Measurements from ENCODE around the gene ZRANB3. TPM values are rescaled to one million over a fixed set of nuclear protein-coding genes. Genes with fewer than 3 reads are reported as not detected.
"Not testable (repeated sequence)": the region's sequence is repeated elsewhere in the genome, so short reads cannot be mapped to it uniquely, and the experiment has no call there.

The ZRANB3 gene
- total RNA-seq, 2 donors from 2014 or later = 15.5 to 17.9 TPM

- DNase-seq (no peak), ATAC-seq (replicated peaks in 1 of 2) (peak in 1 of 2 donors; percentile 23)
- H3K4me1 Mint-ChIP-seq (ENCODE audit: low read depth) = peaks cover 39% of the 10 kb centered on the region
- no peak overlapping the region for H3K4me3 Mint-ChIP-seq
- H3K27ac Mint-ChIP-seq = no peak overlapping the region
- no peaks in the 10 kb centered on the region for H3K27me3 Mint-ChIP-seq (ENCODE audit: low read depth)
- no peaks in the 10 kb centered on the region for H3K9me3 Mint-ChIP-seq
- peaks cover 4 to 38% of the 10 kb centered on the region in 2 donors for H3K36me3 Mint-ChIP-seq (ENCODE audit: insufficient read depth in 2 of 2)
Measured at GRCh38 chr2:135152361-135152760, 378.7 kb downstream of the ZRANB3 start.

- peaks cover 39% of the 10 kb centered on the region for H3K4me1 Mint-ChIP-seq (ENCODE audit: low read depth)
- ATAC-seq (replicated peaks in 1 of 2) (no peak), DNase-seq (no peak)
- H3K27ac Mint-ChIP-seq = no peak overlapping the region
- no peaks in the 10 kb centered on the region for H3K9me3 Mint-ChIP-seq
- peaks cover 4 to 34% of the 10 kb centered on the region in 2 donors for H3K36me3 Mint-ChIP-seq (ENCODE audit: insufficient read depth in 2 of 2)
- no peak overlapping the region for H3K4me3 Mint-ChIP-seq
- H3K27me3 Mint-ChIP-seq (ENCODE audit: low read depth) = no peaks in the 10 kb centered on the region
Measured at GRCh38 chr2:135151615-135152014, 379.4 kb downstream of the ZRANB3 start.

GRCh38 chr2:135150725-135151124 is 380.3 kb downstream of the ZRANB3 start:
- Mint-ChIP-seq H3K36me3 (ENCODE audit: insufficient read depth in 2 of 2) (peaks cover 4 to 32% of the 10 kb centered on the region in 2 donors), H3K4me3 (no peak overlapping the region), H3K4me1 (ENCODE audit: low read depth) (peaks cover 38% of the 10 kb centered on the region), H3K9me3 (no peaks in the 10 kb centered on the region), H3K27me3 (ENCODE audit: low read depth) (no peaks in the 10 kb centered on the region), H3K27ac (no peak overlapping the region)
- ATAC-seq (replicated peaks in 1 of 2) (peak in 1 of 2 donors; percentile 23), DNase-seq (no peak)

GRCh38 chr2:135149251-135149650 is 381.8 kb downstream of the ZRANB3 start:
- H3K4me3 Mint-ChIP-seq = no peak overlapping the region
- ATAC-seq (replicated peaks in 1 of 2) (no peak), DNase-seq (no peak)
- no peaks in the 10 kb centered on the region for H3K9me3 Mint-ChIP-seq
- H3K27me3 Mint-ChIP-seq (ENCODE audit: low read depth) = no peaks in the 10 kb centered on the region
- peak overlapping the region; percentile 56 for H3K27ac Mint-ChIP-seq
- peaks cover 23% of the 10 kb centered on the region for H3K4me1 Mint-ChIP-seq (ENCODE audit: low read depth)
- H3K36me3 Mint-ChIP-seq (ENCODE audit: insufficient read depth in 2 of 2) = peaks cover 6 to 19% of the 10 kb centered on the region in 2 donors

- H3K27ac Mint-ChIP-seq = no peak overlapping the region
- no peak for DNase-seq
- ATAC-seq (replicated peaks in 1 of 2) = no peak
- H3K4me3 Mint-ChIP-seq = no peak overlapping the region
- no peaks in the 10 kb centered on the region for H3K27me3 Mint-ChIP-seq (ENCODE audit: low read depth)
- H3K9me3 Mint-ChIP-seq = peaks cover 3 to 4% of the 10 kb centered on the region in 2 donors
- H3K4me1 Mint-ChIP-seq (ENCODE audit: low read depth) = no peaks in the 10 kb centered on the region
- H3K36me3 Mint-ChIP-seq (ENCODE audit: insufficient read depth in 2 of 2) = peaks cover 19 to 35% of the 10 kb centered on the region in 2 donors
Measured at GRCh38 chr2:135144343-135144742, 386.7 kb downstream of the ZRANB3 start.

- DNase-seq = no peak
- Mint-ChIP-seq H3K27ac (no peak overlapping the region), H3K4me1 (ENCODE audit: low read depth) (no peaks in the 10 kb centered on the region), H3K4me3 (no peak overlapping the region), H3K27me3 (ENCODE audit: low read depth) (no peaks in the 10 kb centered on the region), H3K36me3 (ENCODE audit: insufficient read depth in 2 of 2) (peaks cover 19 to 39% of the 10 kb centered on the region in 2 donors), H3K9me3 (peaks cover 3 to 4% of the 10 kb centered on the region in 2 donors)
- ATAC-seq (replicated peaks in 1 of 2) = no peak
Measured at GRCh38 chr2:135142323-135142722, 388.7 kb downstream of the ZRANB3 start.

GRCh38 chr2:135140606-135141005 is 390.4 kb downstream of the ZRANB3 start:
- Mint-ChIP-seq H3K27ac (no peak overlapping the region), H3K9me3 (peaks cover 3 to 4% of the 10 kb centered on the region in 2 donors)

GRCh38 chr2:135132314-135132713 is 398.7 kb downstream of the ZRANB3 start:
- no peak overlapping the region for H3K4me3 Mint-ChIP-seq
- DNase-seq (no peak), ATAC-seq (replicated peaks in 1 of 2) (no peak)
- H3K27ac Mint-ChIP-seq = peak overlapping the region; percentile 44
- H3K9me3 Mint-ChIP-seq = no peaks in the 10 kb centered on the region
- no peaks in the 10 kb centered on the region for H3K27me3 Mint-ChIP-seq (ENCODE audit: low read depth)
- H3K4me1 Mint-ChIP-seq (ENCODE audit: low read depth) = peaks cover 15% of the 10 kb centered on the region
- H3K36me3 Mint-ChIP-seq (ENCODE audit: insufficient read depth in 2 of 2) = peaks cover 8 to 23% of the 10 kb centered on the region in 2 donors

More at GRCh38 chr2:135140606-135141005, 390.4 kb downstream of the ZRANB3 start:
- Mint-ChIP-seq H3K4me1 (ENCODE audit: low read depth) (no peaks in the 10 kb centered on the region), H3K36me3 (ENCODE audit: insufficient read depth in 2 of 2) (peaks cover 20 to 42% of the 10 kb centered on the region in 2 donors), H3K27me3 (ENCODE audit: low read depth) (no peaks in the 10 kb centered on the region), H3K4me3 (no peak overlapping the region)
- ATAC-seq (replicated peaks in 1 of 2) = no peak
- DNase-seq = no peak

- Mint-ChIP-seq H3K36me3 (ENCODE audit: insufficient read depth in 2 of 2) (peaks cover 8 to 26% of the 10 kb centered on the region in 2 donors), H3K27ac (peak overlapping the region; percentile 36), H3K27me3 (ENCODE audit: low read depth) (no peaks in the 10 kb centered on the region), H3K9me3 (no peaks in the 10 kb centered on the region), H3K4me3 (no peak overlapping the region), H3K4me1 (ENCODE audit: low read depth) (peaks cover 15% of the 10 kb centered on the region)
- no peak for DNase-seq
- ATAC-seq (replicated peaks in 1 of 2) = no peak
Measured at GRCh38 chr2:135130751-135131150, 400.3 kb downstream of the ZRANB3 start.

GRCh38 chr2:135125940-135126339 is 405.1 kb downstream of the ZRANB3 start:
- H3K4me1 Mint-ChIP-seq (ENCODE audit: low read depth) = peaks cover 12% of the 10 kb centered on the region
- H3K36me3 Mint-ChIP-seq (ENCODE audit: insufficient read depth in 2 of 2) = peaks cover 6 to 14% of the 10 kb centered on the region in 2 donors
- no peaks in the 10 kb centered on the region for H3K27me3 Mint-ChIP-seq (ENCODE audit: low read depth)
- no peak for ATAC-seq (replicated peaks in 1 of 2)
- no peak for DNase-seq
- H3K27ac Mint-ChIP-seq = peak overlapping the region; percentile 92
- no peak overlapping the region for H3K4me3 Mint-ChIP-seq
- no peaks in the 10 kb centered on the region for H3K9me3 Mint-ChIP-seq

GRCh38 chr2:135124924-135125886 is 405.8 kb downstream of the ZRANB3 start:
- no peak overlapping the region for H3K4me3 Mint-ChIP-seq
- H3K27me3 Mint-ChIP-seq (ENCODE audit: low read depth) = no peaks in the 10 kb centered on the region
- peak in 1 of 2 donors; percentile 8 for DNase-seq
- peaks cover 5 to 11% of the 10 kb centered on the region in 2 donors for H3K36me3 Mint-ChIP-seq (ENCODE audit: insufficient read depth in 2 of 2)
- H3K27ac Mint-ChIP-seq = peak overlapping the region; percentile 92
- ATAC-seq (replicated peaks in 1 of 2) = peak; percentile 100
- H3K4me1 Mint-ChIP-seq (ENCODE audit: low read depth) = peaks cover 7% of the 10 kb centered on the region
- no peaks in the 10 kb centered on the region for H3K9me3 Mint-ChIP-seq

GRCh38 chr2:135121658-135122039 is 409.4 kb downstream of the ZRANB3 start:
- not testable (repeated sequence) for H3K36me3 Mint-ChIP-seq (ENCODE audit: insufficient read depth in 2 of 2); H3K27ac Mint-ChIP-seq; H3K27me3 Mint-ChIP-seq (ENCODE audit: low read depth); DNase-seq; H3K9me3 Mint-ChIP-seq; H3K4me1 Mint-ChIP-seq (ENCODE audit: low read depth); ATAC-seq (replicated peaks in 1 of 2); H3K4me3 Mint-ChIP-seq

- ATAC-seq (replicated peaks in 1 of 2) = no peak
- peaks cover 7% of the 10 kb centered on the region for H3K4me1 Mint-ChIP-seq (ENCODE audit: low read depth)
- no peak for DNase-seq
- H3K27me3 Mint-ChIP-seq (ENCODE audit: low read depth) = no peaks in the 10 kb centered on the region
- no peaks in the 10 kb centered on the region for H3K9me3 Mint-ChIP-seq
- H3K27ac Mint-ChIP-seq = no peak overlapping the region
- peaks cover 0 to 3% of the 10 kb centered on the region in 2 donors for H3K36me3 Mint-ChIP-seq (ENCODE audit: insufficient read depth in 2 of 2)
- no peak overlapping the region for H3K4me3 Mint-ChIP-seq
Measured at GRCh38 chr2:135121016-135121657, 409.9 kb downstream of the ZRANB3 start.

All from activated T-cell treated with anti-CD3 and anti-CD28 coated beads, Interleukin-2, amount 50 U/mL, for 72 hours (primary cell).